GM18507 (cell line): ENCODE results near the gene PARP3.

Experiments
- DNase-seq: peaks from one replicate; pipeline ENCODE4 v3.0.0; 2011; ENCODE audit warnings: low read depth; ENCODE audit not compliant: insufficient read length; ENCODE audit errors: extremely low spot score
- FAIRE-seq: peaks from 2 replicates; lab custom pipeline; 2011; peaks lifted over from hg19 to GRCh38; lab: Jason Lieb, UNC

Gene PARP3

GRCh38 chr3:51933471-51934138 is 8.6 kb upstream of the PARP3 start:
- FAIRE-seq (no peak), DNase-seq (no peak)

GRCh38 chr3:51934139-51934850 is 7.9 kb upstream of the PARP3 start:
- FAIRE-seq (no peak), DNase-seq (no peak)

- DNase-seq (no peak), FAIRE-seq (no peak)
Observed at GRCh38 chr3:51934991-51935885, 6.9 kb upstream of the PARP3 start.

GRCh38 chr3:51935886-51936755 is 6.0 kb upstream of the PARP3 start:
- no peak for FAIRE-seq
- DNase-seq: no peak

- DNase-seq (no peak), FAIRE-seq (no peak)
Observed at GRCh38 chr3:51937014-51937413, 5.1 kb upstream of the PARP3 start.

- FAIRE-seq: no peak
Observed at GRCh38 chr3:51937611-51938450, 4.3 kb upstream of the PARP3 start.

GRCh38 chr3:51938780-51939425 is 3.3 kb upstream of the PARP3 start:
- DNase-seq (no peak), FAIRE-seq (no peak)

More at GRCh38 chr3:51937611-51938450, 4.3 kb upstream of the PARP3 start:
- no peak for DNase-seq

- DNase-seq (no peak), FAIRE-seq (peak; percentile 44)
Observed at GRCh38 chr3:51940648-51941462, 1.3 kb upstream of the PARP3 start.

- FAIRE-seq: no peak
Observed at GRCh38 chr3:51941463-51941797, 733 bp upstream of the PARP3 start.

GRCh38 chr3:51942603-51943450 is 664 bp downstream of the PARP3 start:
- DNase-seq (peak; percentile 71), FAIRE-seq (peak; percentile 78)

More at GRCh38 chr3:51941463-51941797, 733 bp upstream of the PARP3 start:
- DNase-seq: no peak

GRCh38 chr3:51943451-51944391 is 1.6 kb downstream of the PARP3 start:
- DNase-seq (no peak), FAIRE-seq (no peak)

- FAIRE-seq (no peak), DNase-seq (no peak)
Observed at GRCh38 chr3:51944451-51945021, 2.4 kb downstream of the PARP3 start.

GRCh38 chr3:51945031-51945840 is 3.1 kb downstream of the PARP3 start:
- FAIRE-seq: no peak
- DNase-seq: no peak
